NCI-H2107 treated with DMSO at 0.1 percent for 48 hours (cell line): Measurements from ENCODE around the gene CYB5R3.
"Not testable (repeated sequence)": the region's sequence is repeated elsewhere in the genome, so short reads cannot be mapped to it uniquely, and the experiment has no call there.

Source experiments
- DNase-seq: peaks from one replicate; lab custom pipeline; 2025; ENCODE audit not compliant: unreplicated experiment; lab: John Stamatoyannopoulos, UW

Gene CYB5R3

GRCh38 chr22:42575996-42576574, 73.1 kb downstream of the CYB5R3 start:
- DNase-seq = not testable (repeated sequence)

DNA sequence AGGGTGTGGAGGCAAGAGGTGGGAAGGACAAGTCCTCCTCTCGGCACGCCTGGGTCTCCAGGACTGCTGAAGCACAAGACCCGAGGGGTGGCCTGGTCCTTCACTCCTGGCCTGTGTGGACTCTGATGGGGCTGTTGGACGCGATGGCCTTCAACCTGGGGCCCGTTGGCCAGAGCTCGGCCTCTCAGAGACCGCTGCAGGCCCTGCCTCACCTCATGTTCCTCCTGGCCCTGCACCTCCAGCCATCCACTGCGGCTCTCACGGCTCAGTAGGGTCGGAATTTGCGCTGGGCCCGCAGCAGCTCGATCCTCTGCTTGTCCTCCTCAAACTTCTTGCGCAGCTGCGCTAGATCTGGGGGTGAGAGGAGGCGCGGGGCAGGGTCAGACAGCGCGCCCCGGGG, 74.7 kb downstream of the CYB5R3 start:
- DNase-seq = not testable (repeated sequence)

DNA sequence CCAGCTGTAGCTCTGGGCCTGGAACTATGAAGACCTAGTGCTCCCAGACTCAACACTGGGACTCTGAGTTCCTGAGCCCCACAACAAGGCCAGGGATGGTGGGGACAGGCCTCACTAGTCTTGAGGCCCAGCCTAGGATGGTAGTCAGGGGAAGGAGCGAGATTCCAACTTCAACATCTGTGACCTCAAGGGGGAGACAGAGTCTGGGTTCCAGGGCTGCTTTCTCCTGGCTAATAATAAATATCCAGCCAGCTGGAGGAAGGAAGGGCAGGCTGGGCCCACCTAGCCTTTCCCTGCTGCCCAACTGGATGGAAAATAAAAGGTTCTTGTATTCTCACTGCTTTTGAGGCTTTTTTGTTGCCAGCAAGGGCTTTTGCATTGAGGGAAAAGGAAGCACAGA, 75.1 kb downstream of the CYB5R3 start:
- not testable (repeated sequence) for DNase-seq

- not testable (repeated sequence) for DNase-seq
Measured at GRCh38 chr22:42571068-42571467, 78.1 kb downstream of the CYB5R3 start.

GRCh38 chr22:42570580-42570979, 78.6 kb downstream of the CYB5R3 start:
- not testable (repeated sequence) for DNase-seq

GRCh38 chr22:42567950-42568349, 81.2 kb downstream of the CYB5R3 start:
- DNase-seq = not testable (repeated sequence)
